SK-MEL-5 (cell line): ENCODE results near the gene TBC1D22B. TPM values are rescaled to one million over a fixed set of nuclear protein-coding genes. Genes with fewer than 3 reads are reported as not detected.

Experiments
- DNase-seq: peaks from one replicate; pipeline ENCODE4 v3.0.0-alpha.2; 2016; ENCODE audit warnings: low read depth, low spot score
- in situ Hi-C: cut with HindIII; loops from 2 replicates; pipeline ENCODE4 v1.10.0; 2016; ENCODE audit warnings: low sequenced_read_pairs, high pct_unique_total_duplicates, low pct_unique_long_range_greater_than_20kb
- polyA plus RNA-seq, 2 experiments: library from polyadenylated mRNA; depleted of rRNA; stranded (reverse); fragments of >200 nt; gene quantifications; 2 replicates each; pipeline ENCODE4 v1.2.3, GENCODE V29; 2015
- total RNA-seq: library from RNA; depleted of rRNA; stranded (reverse); fragments of >200 nt; shearing (Covaris generic); gene quantifications from 2 replicates; pipeline ENCODE4 v1.2.3, GENCODE V29; 2014; rRNA removed

TBC1D22B gene
- 6.5 and 7.1 TPM in 2 replicates for total RNA-seq
- polyA plus RNA-seq (2015; cell fraction: cytosol; rRNA removed) = 10.2 and 10.7 TPM in 2 replicates
- polyA plus RNA-seq (2015; cell fraction: nucleus; rRNA removed) = 9.3 and 9.8 TPM in 2 replicates

DNA sequence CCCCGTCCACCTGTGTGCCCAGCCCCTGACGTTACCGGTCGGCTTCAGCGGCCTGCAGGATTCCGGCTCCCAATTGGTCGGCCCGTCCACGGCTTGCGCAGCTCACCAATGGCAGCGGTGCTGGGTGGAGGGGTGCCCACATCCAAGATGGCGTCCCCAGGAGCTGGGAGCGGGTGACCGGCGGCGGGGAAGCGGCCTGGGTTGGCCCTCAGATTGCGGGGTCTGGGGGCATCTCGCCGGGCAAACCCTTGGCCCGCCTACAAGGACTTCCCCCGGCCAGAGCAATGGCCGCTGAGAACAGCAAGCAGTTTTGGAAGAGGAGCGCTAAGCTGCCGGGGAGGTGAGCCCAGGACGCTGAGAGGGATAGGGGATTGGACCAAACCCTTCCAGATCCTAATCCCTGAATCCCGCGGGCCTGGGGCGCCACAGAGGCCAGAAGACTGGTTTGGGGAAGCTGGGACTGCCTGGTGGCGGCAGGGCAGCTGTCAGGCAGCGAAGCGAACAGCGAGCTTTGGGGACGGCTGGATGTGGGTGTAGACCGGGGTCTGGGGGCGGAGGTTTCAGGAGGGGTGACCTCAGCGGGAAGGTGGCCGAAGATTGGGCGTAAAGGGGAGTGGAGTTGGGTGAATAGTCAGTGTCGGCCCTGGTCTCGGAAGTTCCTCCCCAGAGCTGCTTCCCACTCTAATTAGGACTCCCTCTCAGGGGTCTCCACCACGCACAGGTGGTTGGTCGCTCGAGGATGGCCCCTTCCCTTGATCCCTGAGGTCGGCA lies at the start of gene TBC1D22B, which contains the start of gene TMEM217:
TSS of gene TBC1D22B (plus strand) at position 139 of the 771 bp plus-strand sequence. CDS start at position 285, 146 bp downstream.
TSS of gene TMEM217 (minus strand) at position 511 of the 771 bp plus-strand sequence. CDS start 39,114 bp downstream, outside the sequence.
- DNase-seq = peak; percentile 95
- in situ Hi-C loops = no loop called here

- in situ Hi-C loops = no loop called here
- peak; percentile 88 for DNase-seq
Measured at GRCh38 chr6:37207903-37208456, 49.6 kb upstream of the TBC1D22B start.

DNA sequence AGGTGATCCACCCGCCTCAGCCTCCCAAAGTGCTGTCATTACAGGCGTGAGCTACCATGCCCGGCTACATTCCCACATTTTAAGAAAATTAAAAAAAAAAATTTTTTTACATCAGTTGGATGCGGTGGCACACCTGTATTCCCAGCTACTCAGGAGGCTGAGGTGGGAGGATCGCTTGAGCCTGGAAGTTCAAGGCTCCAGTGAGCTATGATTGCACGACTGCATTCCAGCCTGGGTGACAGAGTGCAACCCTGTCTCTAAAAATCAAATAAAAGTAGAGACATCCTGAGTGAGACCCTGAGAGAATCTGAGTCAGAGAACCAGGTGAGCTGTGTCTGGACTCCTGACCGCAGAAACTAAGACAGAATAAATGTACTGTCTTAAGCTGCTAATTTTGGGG lies 48.8 kb upstream of the TBC1D22B start:
- no peak for DNase-seq
- in situ Hi-C loops = no loop called here

- in situ Hi-C loops = no loop called here
- DNase-seq = no peak
Measured at GRCh38 chr6:37209461-37210205, 47.9 kb upstream of the TBC1D22B start.

- in situ Hi-C loops = no loop called here
- peak; percentile 90 for DNase-seq
Measured at GRCh38 chr6:37210313-37210968, 47.1 kb upstream of the TBC1D22B start.

GRCh38 chr6:37212268-37212667 lies 45.3 kb upstream of the TBC1D22B start:
- in situ Hi-C loops = no loop called here
- DNase-seq = no peak

GRCh38 chr6:37218061-37218460 lies 39.5 kb upstream of the TBC1D22B start:
- DNase-seq = no peak
- in situ Hi-C loops = no loop called here

GRCh38 chr6:37218511-37218910 lies 39.1 kb upstream of the TBC1D22B start:
- in situ Hi-C loops = no loop called here
- DNase-seq = no peak

DNA sequence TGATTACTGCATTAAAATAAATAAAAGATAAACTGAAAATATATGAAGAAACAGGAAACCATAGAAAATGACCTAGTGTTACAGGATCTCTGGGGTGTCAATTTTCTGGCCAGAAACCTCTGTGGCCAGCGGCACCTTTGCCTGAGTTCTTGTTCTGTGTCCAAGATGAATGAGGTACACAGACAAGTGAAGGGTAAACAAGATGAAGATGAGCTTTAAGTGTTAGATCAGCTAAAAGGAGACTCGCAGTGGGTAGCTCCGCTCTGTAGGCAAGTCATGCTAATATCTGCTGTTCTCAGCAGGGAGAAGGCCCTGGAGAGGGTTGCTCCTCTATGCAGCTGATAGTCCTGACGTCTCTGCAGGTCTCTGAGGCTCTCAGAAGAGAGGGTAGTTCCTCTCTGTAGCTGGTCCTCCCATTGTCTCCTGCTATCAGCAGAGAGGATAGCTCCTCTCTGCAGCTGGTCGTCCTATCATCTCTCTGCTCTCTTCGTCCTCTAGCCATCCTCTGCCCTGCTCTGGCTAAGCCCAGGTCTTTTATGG lies 35.9 kb upstream of the TBC1D22B start:
- in situ Hi-C loops = no loop called here
- no peak for DNase-seq

DNA sequence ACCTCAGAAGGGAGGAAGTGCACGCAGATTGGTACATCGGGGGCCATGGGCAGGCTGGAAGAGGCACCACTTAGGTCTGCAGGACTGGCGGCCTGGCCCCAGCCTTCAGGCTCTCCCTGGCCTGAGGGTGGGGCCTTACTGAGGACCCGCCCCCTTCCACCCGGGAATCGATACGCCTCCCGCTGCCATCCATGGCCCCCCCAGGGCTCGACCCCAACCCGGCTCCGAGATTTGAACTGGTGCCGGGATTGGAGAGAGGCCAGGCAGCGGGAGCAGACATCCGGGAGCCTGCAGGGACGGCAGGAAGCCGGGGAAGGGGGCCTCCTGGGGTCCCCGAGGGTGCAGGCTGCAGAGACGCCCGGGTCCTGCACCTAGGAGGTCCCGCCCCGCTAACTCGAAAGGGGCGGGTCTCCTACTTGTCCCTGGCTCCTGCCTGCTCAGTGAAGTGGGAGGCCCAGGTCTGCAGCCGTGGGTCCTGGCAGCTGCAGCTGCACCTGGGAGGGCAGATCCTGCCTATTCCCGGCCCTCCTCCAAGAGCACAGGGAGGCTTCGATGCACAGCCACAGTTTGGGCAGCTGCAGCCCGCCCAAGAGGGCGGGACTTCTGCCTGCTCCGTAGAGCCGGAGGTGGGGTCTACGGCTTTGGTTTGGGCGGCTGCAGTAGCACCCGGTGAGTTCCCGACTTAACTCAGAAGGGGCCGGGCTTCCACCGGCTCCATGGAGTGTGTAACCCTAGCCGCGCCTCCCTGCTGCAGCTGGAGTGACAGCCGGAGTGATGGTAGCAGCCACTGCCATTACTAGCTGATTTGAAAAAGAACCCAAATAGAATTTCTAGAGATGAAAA lies 35.2 kb upstream of the TBC1D22B start:
- in situ Hi-C loops = no loop called here
- peak; percentile 93 for DNase-seq

- in situ Hi-C loops = no loop called here
- DNase-seq = no peak
Measured at GRCh38 chr6:37222992-37223391, 34.6 kb upstream of the TBC1D22B start.

DNA sequence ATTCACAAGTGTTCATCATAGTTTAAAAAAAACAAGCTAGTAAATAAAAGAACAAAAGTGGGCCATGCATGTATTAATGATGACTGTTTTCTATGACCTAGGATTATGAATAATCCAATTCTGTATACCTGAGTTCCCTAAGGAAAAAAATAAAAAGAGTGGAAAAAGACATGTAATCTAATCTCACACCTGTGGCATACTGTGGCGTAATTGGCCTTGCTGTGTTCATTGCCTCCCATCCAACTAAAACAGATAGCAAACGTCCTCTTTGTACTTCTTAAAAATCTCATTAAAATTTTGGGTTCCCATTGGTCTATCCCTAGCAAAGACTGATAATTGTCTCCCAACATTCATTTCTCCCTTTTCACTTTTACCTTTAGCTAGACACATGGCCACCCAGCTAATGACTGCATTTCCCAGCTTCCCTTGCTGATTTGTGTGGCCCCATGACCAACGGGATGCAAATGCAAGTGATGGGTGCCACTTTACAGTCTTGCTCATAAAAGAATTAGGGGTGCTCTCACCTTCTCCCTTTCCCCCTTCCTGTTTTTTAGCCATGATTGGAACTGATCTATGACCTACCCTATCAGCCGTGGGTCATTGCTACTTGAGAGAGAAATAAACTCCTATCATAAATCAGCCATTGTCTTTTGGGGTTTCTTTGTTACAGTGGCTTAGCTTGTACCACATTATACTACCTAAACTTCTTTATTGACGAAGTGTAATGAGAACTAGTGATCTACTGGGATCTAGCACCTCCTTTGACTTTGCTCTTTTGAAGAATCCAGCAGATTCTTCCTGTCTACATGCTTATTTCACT lies 32.0 kb upstream of the TBC1D22B start:
- in situ Hi-C loops = no loop called here
- no peak for DNase-seq

DNA sequence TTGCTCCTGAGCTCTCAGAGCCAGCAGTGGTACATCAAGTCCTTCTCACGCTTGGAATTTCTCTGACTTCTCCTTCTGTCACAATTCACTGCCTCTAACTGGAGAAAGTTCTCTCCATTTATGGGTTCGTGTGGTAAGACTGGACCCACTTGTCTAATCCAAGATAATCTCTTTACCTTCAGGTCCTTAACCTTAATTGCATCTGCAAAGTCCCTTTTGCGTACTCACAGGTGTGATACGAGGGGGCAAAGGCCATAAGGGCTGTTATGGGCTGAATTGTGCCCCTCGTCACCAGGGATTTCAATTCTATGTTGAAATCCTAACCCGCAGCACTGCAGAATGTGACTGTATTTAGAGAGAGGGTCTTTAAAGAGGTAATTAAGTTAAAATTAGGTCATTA lies 27.5 kb upstream of the TBC1D22B start:
- DNase-seq = no peak
- in situ Hi-C loops = no loop called here

DNA sequence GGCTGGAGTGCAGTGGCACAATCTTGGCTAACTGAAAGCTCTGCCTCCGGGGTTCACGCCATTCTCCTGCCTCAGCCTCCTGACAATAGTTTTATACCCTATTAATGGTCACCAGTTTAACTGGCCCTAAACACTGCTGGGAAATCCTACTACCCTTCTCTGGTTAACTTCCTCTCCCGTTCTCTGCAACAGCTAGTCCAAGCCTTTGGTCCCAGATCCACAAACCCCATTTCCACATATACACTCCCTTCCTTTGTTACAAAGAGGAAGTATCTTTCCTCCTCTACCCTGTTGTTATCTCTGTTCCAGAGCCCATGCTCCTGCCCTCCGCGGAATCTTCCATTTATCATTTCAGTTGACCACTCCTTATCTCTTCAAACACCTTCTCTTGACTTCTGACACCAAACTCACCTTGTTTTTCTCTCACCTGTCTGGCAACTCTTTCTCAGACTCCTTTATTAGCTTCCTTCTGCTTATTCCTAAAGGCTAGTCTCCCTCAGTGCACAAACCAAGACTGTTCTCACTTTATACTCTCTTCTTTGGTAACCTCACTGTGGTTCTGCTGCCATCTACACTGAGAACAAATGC lies 25.0 kb upstream of the TBC1D22B start:
- no peak for DNase-seq
- in situ Hi-C loops = no loop called here

GRCh38 chr6:37233541-37233940 lies 24.0 kb upstream of the TBC1D22B start:
- DNase-seq = no peak
- in situ Hi-C loops = no loop called here

DNA sequence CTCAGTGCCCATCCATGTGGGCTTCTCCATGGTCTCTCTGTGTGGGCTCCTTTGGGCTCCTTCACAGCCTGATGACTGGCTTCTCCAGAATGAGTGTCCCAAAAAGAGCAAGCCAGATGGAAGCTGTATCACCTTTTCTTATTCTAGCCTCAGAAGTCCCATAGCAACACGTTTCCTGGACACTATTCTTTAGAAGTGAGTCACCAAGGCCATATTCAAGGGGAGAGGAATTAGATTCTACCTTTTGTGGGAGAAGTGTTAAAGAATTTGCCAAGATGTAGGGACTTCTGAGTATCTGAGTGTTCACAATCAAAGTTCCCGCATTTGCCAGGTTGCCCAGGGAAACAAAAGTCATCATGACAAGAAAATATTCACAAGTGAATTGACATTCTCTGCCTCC lies 20.7 kb upstream of the TBC1D22B start:
- DNase-seq = no peak
- in situ Hi-C loops = no loop called here
